ENCODE data around the gene GFPT2. TPM values are rescaled to one million over a fixed set of nuclear protein-coding genes. Genes with fewer than 3 reads are reported as not detected.

The GFPT2 gene
- total and polyA plus RNA-seq, 10 of the 15 experiments (the other 5 are each of a cell fraction or from before 2014, with no cell fraction given): 0.05 to 0.33 (median 0.11) TPM; not detected in 4

GRCh38 chr5:180338001-180338707 lies 15.0 kb downstream of the GFPT2 start:
- H3K4me3 ChIP-seq: no peak overlapping the region
- no peaks in the 10 kb centered on the region for H3K9me3 ChIP-seq (replicated peaks; ENCODE audit: control insufficient read depth, insufficient read depth, low read length)
- intact Hi-C loops (cut with micrococcal nuclease; ENCODE audit: unreplicated experiment): no loop called here
- ChIA-PET RAD21 (ENCODE audit: unreplicated experiment) (no interaction called here), CTCF (interaction anchor here (2.2 kb wide), 1 partner anchor 10 kb away, joined by 6 read pairs; no protein-coding TSS in a partner anchor), SMC1A (ENCODE audit: uncharacterized antibody, unreplicated experiment) (no interaction called here), POLR2A (no interaction called here)
- no peaks in the 10 kb centered on the region for H3K27me3 ChIP-seq (replicated peaks in 1 of 2; ENCODE audit: control insufficient read depth in 2 of 2, insufficient read depth in 2 of 2, low read length in 1 of 2)
- DNase-seq (ENCODE audit: low read depth, low spot score) (no peak), FAIRE-seq (no peak), ATAC-seq (no peak)
- no peaks in the 10 kb centered on the region for H3K36me3 ChIP-seq (ENCODE audit: control insufficient read depth in 2 of 2, insufficient read depth in 2 of 2, low read length in 1 of 2)
- no peak overlapping the region for H3K4me2 ChIP-seq (ENCODE audit: control insufficient read depth, insufficient read depth)
- 35% methylated on average over 22 of the region's 22 CpGs for WGBS (ENCODE audit: insufficient coverage, insufficient replicate concordance, low lambda C conversion rate, missing lambda C conversion rate)
- in situ Hi-C loops (cut with MboI): no loop called here
- no peaks in the 10 kb centered on the region for H3K79me2 ChIP-seq (ENCODE audit: control insufficient read depth, insufficient read depth, low read length)
- no peak overlapping the region for H3K27ac ChIP-seq (ENCODE audit: control insufficient read depth, insufficient read depth)
- no peak overlapping the region for H3K9ac ChIP-seq (ENCODE audit: control insufficient read depth, insufficient read depth, low read length)
- no peak overlapping the region for H2AFZ ChIP-seq (ENCODE audit: control insufficient read depth, low read depth, low read length)
- no peaks in the 10 kb centered on the region for H4K20me1 ChIP-seq (ENCODE audit: control insufficient read depth, insufficient read depth)
- no peaks in the 10 kb centered on the region for H3K4me1 ChIP-seq (ENCODE audit: control insufficient read depth, insufficient read depth, low read length)
- BruUV-seq (replicated peaks): no TSS peak
- TF ChIP-seq CEBPZ (IDR thresholded peaks at IDR 0.05; ENCODE audit: low read depth, low read length) (no peak), TCF3 (IDR thresholded peaks at IDR 0.05; ENCODE audit: borderline replicate concordance, insufficient read depth, low read depth, low read length) (no peak), RELA (IDR thresholded peaks at IDR 0.05; ENCODE audit: borderline replicate concordance, partially characterized antibody) (no peak), KAT2A (conservative IDR thresholded peaks at IDR 0.05; ENCODE audit: control insufficient read depth, low read depth, low read length) (no peak), FOXM1 (IDR thresholded peaks at IDR 0.05; ENCODE audit: low read depth, low read length) (no peak), ESRRA (IDR thresholded peaks at IDR 0.05; ENCODE audit: low read length) (no peak), RAD51 (IDR thresholded peaks at IDR 0.05) (no peak), POLR2AphosphoS2 (IDR thresholded peaks at IDR 0.05; ENCODE audit: low read depth, low read length) (no peak), ZNF24 (IDR thresholded peaks at IDR 0.05) (no peak), HCFC1 (IDR thresholded peaks at IDR 0.05; ENCODE audit: low read length) (no peak)

Data from GM12878 (cell line).